ENCODE measurements around the gene PSMB8.
"Not testable (repeated sequence)": the region's sequence is repeated elsewhere in the genome, so short reads cannot be mapped to it uniquely, and the experiment has no call there.

PSMB8 gene

GRCh38 chr6:32843979-32844838, at the start of gene PSMB8:
Gene PSMB8, minus strand, starts transcription at chr6:32844047. Its CDS starts 51 bp downstream, at chr6:32843996.
- DNase-seq (ENCODE audit: low spot score): peak; percentile 77

- no peak for DNase-seq (ENCODE audit: low spot score)
Measured at GRCh38 chr6:32890831-32891230, 47.0 kb upstream of the PSMB8 start.

GRCh38 chr6:32889533-32889932, 45.7 kb upstream of the PSMB8 start:
- no peak for DNase-seq (ENCODE audit: low spot score)

- DNase-seq (ENCODE audit: low spot score): no peak
Measured at GRCh38 chr6:32888576-32888975, 44.7 kb upstream of the PSMB8 start.

- no peak for DNase-seq (ENCODE audit: low spot score)
Measured at GRCh38 chr6:32887616-32888015, 43.8 kb upstream of the PSMB8 start.

GRCh38 chr6:32886681-32887383, 43.0 kb upstream of the PSMB8 start:
- no peak for DNase-seq (ENCODE audit: low spot score)

- DNase-seq (ENCODE audit: low spot score): peak; percentile 16
Measured at GRCh38 chr6:32885698-32886286, 41.9 kb upstream of the PSMB8 start.

GRCh38 chr6:32883789-32884188, 39.9 kb upstream of the PSMB8 start:
- DNase-seq (ENCODE audit: low spot score): no peak

GRCh38 chr6:32882879-32883250, 39.0 kb upstream of the PSMB8 start:
- DNase-seq (ENCODE audit: low spot score): no peak

- not testable (repeated sequence) for DNase-seq (ENCODE audit: low spot score)
Measured at GRCh38 chr6:32880962-32881361, 37.1 kb upstream of the PSMB8 start.

- no peak for DNase-seq (ENCODE audit: low spot score)
Measured at GRCh38 chr6:32879691-32880090, 35.8 kb upstream of the PSMB8 start.

GRCh38 chr6:32876603-32877002, 32.8 kb upstream of the PSMB8 start:
- no peak for DNase-seq (ENCODE audit: low spot score)

GRCh38 chr6:32873947-32874346, 30.1 kb upstream of the PSMB8 start:
- not testable (repeated sequence) for DNase-seq (ENCODE audit: low spot score)

GRCh38 chr6:32868257-32868788, 24.5 kb upstream of the PSMB8 start:
- no peak for DNase-seq (ENCODE audit: low spot score)

- no peak for DNase-seq (ENCODE audit: low spot score)
Measured at GRCh38 chr6:32867554-32868256, 23.9 kb upstream of the PSMB8 start.

- no peak for DNase-seq (ENCODE audit: low spot score)
Measured at GRCh38 chr6:32867022-32867477, 23.2 kb upstream of the PSMB8 start.

GRCh38 chr6:32865724-32866443, 22.0 kb upstream of the PSMB8 start:
- no peak for DNase-seq (ENCODE audit: low spot score)

GRCh38 chr6:32862725-32863124, 18.9 kb upstream of the PSMB8 start:
- no peak for DNase-seq (ENCODE audit: low spot score)

- no peak for DNase-seq (ENCODE audit: low spot score)
Measured at GRCh38 chr6:32860674-32861073, 16.8 kb upstream of the PSMB8 start.

GRCh38 chr6:32858194-32858593, 14.3 kb upstream of the PSMB8 start:
- DNase-seq (ENCODE audit: low spot score): no peak

- no peak for DNase-seq (ENCODE audit: low spot score)
Measured at GRCh38 chr6:32857156-32857891, 13.5 kb upstream of the PSMB8 start.

Data from HuH-7.5 (cell line).